Activated CD4-positive, alpha-beta T cell treated with anti-CD3 and anti-CD28 coated beads, Interleukin-2, Interleukin-4, amounts not matched to agents 100 ng/mL and 50 ng/mL, durations not matched to agents 16 hours and 8 hours (primary cell): Measurements from ENCODE around the gene PHAF1.

ENCODE experiments used
- DNase-seq: peaks from one replicate; pipeline ENCODE4 v3.0.0-alpha.2; 2020; ENCODE audit warnings: low spot score

Gene PHAF1

GRCh38 chr16:67109407-67110135 is at the start of gene PHAF1:
Gene PHAF1, plus strand, starts transcription at chr16:67109941. Its CDS starts 235 bp downstream, at chr16:67110176.
- peak; percentile 96 for DNase-seq

DNA sequence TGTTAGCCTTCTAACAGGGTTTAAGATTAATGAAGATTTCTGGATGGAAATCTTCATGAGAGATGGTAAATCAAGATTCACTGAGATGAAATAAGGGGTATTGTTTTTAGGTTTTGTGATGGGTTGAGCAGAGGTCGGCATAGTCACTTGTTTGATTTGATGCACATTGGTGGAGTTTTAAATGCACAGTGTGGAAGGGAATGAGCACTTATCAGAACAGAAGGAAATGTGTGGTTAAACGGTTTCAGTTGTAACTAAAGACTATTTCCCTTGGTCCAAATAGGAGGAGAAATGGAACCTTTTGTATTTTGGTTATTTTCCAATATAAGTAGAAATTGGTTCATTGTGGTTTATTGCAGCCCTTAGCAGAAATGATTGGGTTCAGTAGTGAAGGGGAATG is 46.7 kb upstream of the PHAF1 start:
- DNase-seq: no peak

- DNase-seq: no peak
Observed at GRCh38 chr16:67068212-67068753, 41.5 kb upstream of the PHAF1 start.

DNA sequence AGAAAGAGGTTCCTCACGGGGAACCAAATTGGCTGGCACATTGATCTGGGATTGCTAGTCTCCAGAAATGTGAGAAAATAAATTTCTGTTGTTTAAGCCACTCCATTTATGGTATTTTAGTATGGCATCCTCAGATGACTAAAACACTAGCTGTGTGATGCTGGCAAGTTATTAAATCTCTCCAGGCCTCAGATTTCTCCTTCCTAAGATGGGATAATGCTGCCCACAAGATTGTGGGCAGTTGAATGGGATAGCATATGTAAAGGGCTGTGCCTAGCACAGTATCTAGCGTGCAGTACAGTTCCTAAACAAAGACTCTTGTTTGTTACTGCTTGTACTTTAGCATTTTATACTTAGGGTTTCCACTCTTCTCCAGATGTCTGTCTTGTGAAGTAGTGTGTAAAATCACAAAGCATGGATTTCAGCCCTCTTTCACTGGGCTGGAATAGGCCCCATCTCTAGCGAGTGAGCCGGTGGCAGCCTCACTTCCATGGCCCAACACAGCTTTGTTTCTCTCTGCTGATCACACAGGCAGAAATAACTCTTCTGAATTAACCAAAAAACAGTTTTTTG is 38.2 kb upstream of the PHAF1 start:
- DNase-seq: no peak

DNA sequence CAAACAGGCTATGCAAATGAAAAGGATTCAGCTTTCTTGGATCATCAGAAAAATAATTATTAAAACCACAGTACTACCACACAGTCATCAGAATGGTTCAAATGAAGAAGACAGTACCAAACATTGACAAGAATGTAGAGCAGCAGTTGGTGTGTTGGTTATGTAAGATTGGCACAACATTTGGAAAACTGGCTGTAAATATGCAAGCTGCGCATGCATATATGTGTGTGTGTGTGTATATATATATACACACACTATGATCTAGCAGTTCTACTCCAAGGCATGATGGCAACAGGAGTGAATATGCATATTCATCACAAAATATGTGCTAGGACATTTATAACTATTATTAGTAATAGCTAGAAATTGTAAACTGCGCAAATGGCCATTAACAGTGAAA is 34.4 kb upstream of the PHAF1 start:
- DNase-seq: no peak

GRCh38 chr16:67077871-67078270 is 31.9 kb upstream of the PHAF1 start:
- no peak for DNase-seq

- DNase-seq: no peak
Observed at GRCh38 chr16:67082100-67082499, 27.6 kb upstream of the PHAF1 start.

DNA sequence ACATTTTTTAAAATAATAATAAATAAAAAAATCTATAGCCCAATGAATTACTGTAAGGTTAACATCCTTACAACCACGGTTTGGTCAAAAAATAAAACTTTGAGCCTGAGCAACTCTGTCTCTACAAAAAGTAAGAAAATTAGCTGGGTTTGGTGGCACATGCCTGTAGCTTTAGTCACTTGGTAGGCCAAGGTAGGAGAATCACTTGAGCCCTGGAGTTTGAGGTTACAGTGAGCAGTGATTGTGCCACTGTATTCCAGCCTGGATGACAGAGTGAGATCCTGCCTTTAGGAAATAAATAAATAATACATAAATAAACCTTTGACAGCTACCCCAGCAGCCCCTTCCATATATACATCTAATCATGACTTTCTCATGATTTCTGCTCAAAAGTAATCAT is 26.9 kb upstream of the PHAF1 start:
- no peak for DNase-seq

DNA sequence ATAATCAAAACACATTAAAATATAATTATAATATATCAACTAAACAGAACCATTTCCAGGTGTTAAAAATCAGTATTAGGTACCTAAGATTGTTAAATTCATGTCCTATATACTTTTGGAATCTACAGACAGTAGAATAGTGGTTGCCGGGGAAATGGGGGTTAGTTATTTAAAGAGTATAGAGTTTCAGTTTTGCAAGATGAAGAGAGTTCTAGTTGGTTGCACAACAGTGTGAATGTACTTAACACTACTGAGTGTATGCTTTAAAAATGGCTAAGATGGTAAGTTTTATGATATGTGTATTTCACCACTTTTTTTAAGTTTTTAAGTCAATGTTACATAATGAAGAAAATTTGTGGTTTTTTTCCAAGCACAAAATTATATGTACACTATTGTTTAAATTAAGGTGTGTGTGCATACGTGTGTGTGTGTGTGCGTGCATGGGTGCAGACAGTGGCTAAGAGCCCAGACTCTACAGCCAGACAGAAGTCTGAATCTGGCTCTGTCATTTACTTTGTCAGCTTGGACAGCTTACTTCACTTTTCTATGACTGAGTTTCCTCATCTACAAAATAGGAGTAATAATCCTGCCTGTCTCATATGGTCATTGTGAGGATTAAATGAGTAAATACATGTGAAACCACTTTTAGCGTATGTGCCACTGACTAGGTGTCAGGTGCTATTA is 25.3 kb upstream of the PHAF1 start:
- DNase-seq: no peak

DNA sequence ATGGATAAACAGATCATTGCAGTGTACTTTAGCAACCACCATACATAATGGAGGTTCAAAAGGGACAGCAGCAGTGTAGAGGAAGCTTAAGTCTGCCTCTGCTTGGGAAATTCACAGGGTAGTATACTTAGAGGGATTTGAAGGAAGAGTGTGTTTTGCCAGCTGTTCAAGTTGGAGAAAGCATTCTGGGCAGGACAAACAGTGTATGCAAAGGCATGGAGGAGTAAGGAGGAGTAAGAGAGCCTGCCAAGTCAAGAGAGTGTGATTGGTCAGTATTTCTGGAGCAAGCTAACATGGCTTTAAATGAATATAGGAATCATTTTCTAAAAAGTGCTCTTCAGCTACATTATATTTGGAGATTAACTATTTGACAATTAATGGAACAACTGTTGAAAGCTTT is 22.9 kb upstream of the PHAF1 start:
- no peak for DNase-seq

DNA sequence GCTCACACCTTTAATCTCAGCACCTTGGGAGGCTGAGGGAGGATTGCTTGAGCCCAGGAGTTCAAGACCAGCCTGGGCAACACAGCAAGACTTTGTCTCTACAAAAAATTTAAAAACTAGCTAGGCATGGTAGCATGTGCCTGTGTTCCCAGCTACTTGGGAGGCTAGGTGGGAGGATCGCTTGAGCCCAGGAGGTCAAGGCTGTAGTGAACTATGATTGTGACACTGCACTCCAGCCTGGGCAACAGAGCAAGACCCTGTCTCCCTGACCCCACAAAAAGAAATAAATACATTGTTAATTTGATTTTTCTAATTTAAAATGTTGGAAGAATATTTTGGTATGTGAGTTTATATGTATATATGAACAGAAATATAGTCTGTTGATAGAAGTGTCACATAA is 22.4 kb upstream of the PHAF1 start:
- DNase-seq: no peak

- no peak for DNase-seq
Observed at GRCh38 chr16:67087803-67088202, 21.9 kb upstream of the PHAF1 start.

- DNase-seq: no peak
Observed at GRCh38 chr16:67088551-67088950, 21.2 kb upstream of the PHAF1 start.

- no peak for DNase-seq
Observed at GRCh38 chr16:67089101-67089500, 20.6 kb upstream of the PHAF1 start.

DNA sequence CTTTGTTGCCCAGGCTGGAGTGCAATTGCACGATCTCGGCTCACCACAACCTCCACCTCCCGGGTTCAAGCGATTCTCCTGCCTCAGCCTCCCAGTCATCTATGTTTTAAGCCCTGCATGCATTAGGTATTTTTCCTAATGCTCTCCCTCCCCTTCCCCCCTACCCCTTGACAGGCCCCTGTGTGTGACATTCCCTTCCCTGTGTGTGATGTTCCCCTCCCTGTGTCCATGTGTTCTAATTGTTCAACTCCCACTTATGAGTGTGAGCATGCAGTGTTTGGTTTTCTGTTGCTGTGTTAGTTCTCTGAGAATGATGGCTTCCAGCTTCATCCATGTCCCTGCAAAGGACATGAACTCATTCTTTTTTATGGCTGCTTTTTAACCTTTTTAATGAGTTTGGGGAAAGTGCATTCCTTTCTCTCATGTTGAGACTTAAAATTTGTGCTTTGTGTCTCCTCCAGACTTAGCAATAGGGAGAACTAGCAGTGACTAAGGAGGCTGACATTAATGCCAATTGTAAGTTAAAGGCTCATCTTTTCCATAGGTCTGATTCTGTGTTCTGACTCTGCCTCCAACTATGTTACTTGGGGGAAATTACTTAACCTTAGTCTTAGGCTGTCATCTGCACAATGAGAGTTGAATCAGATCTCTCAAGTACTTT is 17.7 kb upstream of the PHAF1 start:
- no peak for DNase-seq

DNA sequence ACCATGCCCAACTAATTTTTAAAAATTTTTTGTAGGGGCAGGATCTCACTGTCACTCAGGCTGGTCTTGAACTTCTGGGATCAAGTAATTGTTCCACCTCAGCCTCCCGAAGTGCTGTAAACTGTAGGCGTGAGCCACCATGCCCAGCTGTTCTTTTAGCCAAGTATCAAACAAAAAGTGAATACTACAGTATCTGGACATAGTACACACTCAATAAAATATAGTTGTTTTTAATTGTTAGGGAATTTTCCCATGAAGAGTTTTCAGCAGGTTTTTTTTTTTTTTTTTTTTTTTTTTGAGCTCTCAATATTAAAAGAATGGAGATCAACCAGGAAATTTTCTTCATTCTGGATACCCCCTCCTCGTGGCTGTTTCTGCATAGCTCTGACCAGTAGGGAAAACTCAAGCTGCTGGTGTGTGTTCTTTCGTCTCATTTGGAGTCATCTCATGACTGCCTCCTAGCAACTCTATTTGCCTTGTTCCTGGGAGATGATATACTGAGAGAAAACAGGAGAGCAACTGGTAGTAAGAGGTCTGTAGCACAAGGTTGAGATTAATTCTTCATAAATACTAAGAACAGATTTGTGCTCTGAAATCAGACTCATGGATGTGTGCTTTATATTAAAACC is 16.5 kb upstream of the PHAF1 start:
- no peak for DNase-seq

DNA sequence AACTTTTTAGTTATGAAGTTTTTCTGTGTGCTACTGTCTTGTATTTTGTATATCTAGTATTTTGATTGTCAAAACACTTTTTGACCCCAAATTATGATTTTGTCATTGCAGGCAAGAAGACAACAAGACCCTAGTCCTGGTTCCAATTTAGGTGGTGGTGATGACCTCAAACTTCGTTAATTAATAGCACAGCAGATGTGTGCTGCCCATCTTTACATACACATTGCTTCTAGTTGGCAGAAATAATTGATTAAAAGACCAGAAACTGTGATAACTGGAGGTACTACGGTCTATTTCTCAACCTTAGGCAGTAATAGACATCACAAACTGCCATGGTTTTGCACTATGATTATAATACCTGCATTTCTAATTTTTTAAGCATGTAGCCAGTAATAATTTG is 11.1 kb upstream of the PHAF1 start:
- no peak for DNase-seq

DNA sequence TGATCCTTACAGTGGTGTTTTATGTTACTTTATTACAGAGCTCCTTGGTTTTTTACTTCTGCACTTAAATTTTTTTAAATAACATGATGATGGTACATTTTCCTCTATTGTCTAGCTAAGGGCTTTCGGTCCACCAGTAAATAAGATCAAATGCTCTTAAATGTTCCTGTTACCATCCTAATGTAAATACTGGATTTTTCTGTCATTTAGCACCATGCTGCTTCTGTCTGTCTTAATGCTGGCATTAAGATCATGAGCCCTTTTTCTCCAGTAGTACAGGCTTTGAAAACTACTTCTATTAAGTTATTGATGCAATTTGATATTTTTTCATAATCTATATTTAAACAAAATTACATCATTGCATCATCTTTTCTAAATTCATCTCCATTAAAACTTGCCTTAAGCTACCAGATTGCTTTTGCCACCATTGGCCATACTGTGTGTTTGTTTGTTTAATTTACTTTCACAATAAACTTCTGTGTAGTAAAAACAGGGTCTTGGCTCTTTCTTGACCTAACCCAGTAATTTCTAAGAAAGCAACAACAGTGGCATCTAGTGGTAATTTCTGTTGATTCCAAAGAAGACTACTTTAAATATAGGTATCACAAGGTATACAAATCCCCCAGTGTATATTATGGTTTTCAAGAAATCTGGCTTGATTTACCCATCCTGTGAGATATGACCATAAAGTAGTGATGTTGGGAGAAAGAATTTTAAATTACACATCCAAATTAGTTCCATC is 9.0 kb upstream of the PHAF1 start:
- DNase-seq: peak; percentile 31

- DNase-seq: peak; percentile 30
Observed at GRCh38 chr16:67101311-67102082, 8.2 kb upstream of the PHAF1 start.

DNA sequence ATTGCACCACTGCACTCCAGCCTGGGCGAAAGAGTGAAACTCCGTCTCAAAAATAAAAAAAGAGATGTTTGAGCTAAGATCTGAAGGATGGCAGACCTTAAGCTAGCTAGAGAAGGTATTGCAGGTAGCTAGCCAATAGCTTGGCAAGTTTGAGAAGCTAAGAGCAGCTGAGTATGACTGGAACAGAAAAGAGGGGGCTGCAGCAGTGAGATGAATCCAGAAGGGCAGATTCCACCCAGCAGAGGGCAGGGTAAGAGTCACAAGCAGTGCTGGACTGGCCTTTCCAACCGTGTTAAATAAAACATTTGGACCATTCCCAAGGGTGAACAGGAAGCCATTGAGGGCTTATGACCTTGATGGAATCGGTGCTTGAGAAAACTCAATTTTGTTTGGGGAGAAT is 5.7 kb upstream of the PHAF1 start:
- DNase-seq: no peak

- DNase-seq: no peak
Observed at GRCh38 chr16:67104845-67105244, 4.9 kb upstream of the PHAF1 start.
